HEK293 (cell line): Measurements from ENCODE around the gene GUCY1A2.

ENCODE experiments used
- CTCF ChIP-seq: fragments of 450-650 bp; formaldehyde crosslinking; IDR thresholded peaks from 2 replicates; pipeline ENCODE4 v1.5.1; 2016; ENCODE audit warnings: missing biosample characterization, missing genetic modification characterization
- GLI2 ChIP-seq: fragments of 450-650 bp; formaldehyde crosslinking; IDR thresholded peaks from 2 replicates; pipeline ENCODE4; 2017; ENCODE audit warnings: missing biosample characterization, missing genetic modification characterization, low read depth, borderline replicate concordance
- GLI4 ChIP-seq: fragments of 450-650 bp; formaldehyde crosslinking; IDR thresholded peaks from 2 replicates; pipeline ENCODE4 v1.5.1; 2016; ENCODE audit warnings: missing biosample characterization, missing genetic modification characterization
- PATZ1 ChIP-seq: fragments of 450-650 bp; formaldehyde crosslinking; IDR thresholded peaks from 2 replicates; pipeline ENCODE4 v1.5.1; 2016; ENCODE audit warnings: missing biosample characterization, missing genetic modification characterization
- SP2 ChIP-seq: fragments of 450-650 bp; formaldehyde crosslinking; IDR thresholded peaks from 2 replicates; pipeline ENCODE4 v1.5.1; 2016; ENCODE audit warnings: missing biosample characterization, missing genetic modification characterization
- ZNF146 ChIP-seq: fragments of 450-650 bp; formaldehyde crosslinking; IDR thresholded peaks from 2 replicates; pipeline ENCODE4 v1.5.1; 2016; ENCODE audit warnings: missing biosample characterization, missing genetic modification characterization
- ZNF214 ChIP-seq: fragments of 450-650 bp; formaldehyde crosslinking; IDR thresholded peaks from 2 replicates; pipeline ENCODE4 v1.5.1; 2017; ENCODE audit warnings: missing biosample characterization, mild to moderate bottlenecking, missing genetic modification characterization, borderline replicate concordance
- ZNF558 ChIP-seq: fragments of 450-650 bp; formaldehyde crosslinking; IDR thresholded peaks from 2 replicates; pipeline ENCODE4 v1.5.1; 2016; ENCODE audit warnings: missing biosample characterization, missing genetic modification characterization
- ZNF791 ChIP-seq: fragments of 450-650 bp; formaldehyde crosslinking; IDR thresholded peaks from 2 replicates; pipeline ENCODE4 v1.5.1; 2016; ENCODE audit warnings: missing biosample characterization, missing genetic modification characterization

GRCh38 chr11:106695506-106695905, 322.8 kb downstream of the GUCY1A2 start:
- TF ChIP-seq PATZ1 (tag by site-specific recombination) (no peak), ZNF146 (tag by site-specific recombination) (no peak), SP2 (tag by site-specific recombination) (no peak), GLI2 (tag by site-specific recombination) (no peak), GLI4 (tag by site-specific recombination) (no peak), ZNF214 (tag by site-specific recombination) (no peak), ZNF558 (tag by site-specific recombination) (no peak), ZNF791 (no peak), CTCF (tag by site-specific recombination) (no peak)
